Measurements from ENCODE around the gene SNAPC1.
A peak's percentile ranks its signal among the peaks of the same experiment; 100 is the strongest.
"Not testable (repeated sequence)": the region's sequence is repeated elsewhere in the genome, so short reads cannot be mapped to it uniquely, and the experiment has no call there.

Gene SNAPC1

GRCh38 chr14:61737915-61738314 lies 24.3 kb upstream of the SNAPC1 start:
- no peak for TF ChIP-seq CTCF (IDR thresholded peaks at IDR 0.05; ENCODE audit: low read depth, low read length, missing control alignments)
- DNase-seq (ENCODE audit: low read depth): no peak
- no peak overlapping the region for H3K4me3 ChIP-seq (ENCODE audit: low read depth, low read length)

GRCh38 chr14:61739133-61739532 lies 23.1 kb upstream of the SNAPC1 start:
- DNase-seq (ENCODE audit: low read depth): no peak
- no peak for TF ChIP-seq CTCF (IDR thresholded peaks at IDR 0.05; ENCODE audit: low read depth, low read length, missing control alignments)
- no peak overlapping the region for H3K4me3 ChIP-seq (ENCODE audit: low read depth, low read length)

GRCh38 chr14:61742371-61742770 lies 19.8 kb upstream of the SNAPC1 start:
- no peak for TF ChIP-seq CTCF (IDR thresholded peaks at IDR 0.05; ENCODE audit: low read depth, low read length, missing control alignments)
- DNase-seq (ENCODE audit: low read depth): no peak
- no peak overlapping the region for H3K4me3 ChIP-seq (ENCODE audit: low read depth, low read length)

- no peak for TF ChIP-seq CTCF (IDR thresholded peaks at IDR 0.05; ENCODE audit: low read depth, low read length, missing control alignments)
- no peak for DNase-seq (ENCODE audit: low read depth)
- H3K4me3 ChIP-seq (ENCODE audit: low read depth, low read length): no peak overlapping the region
Observed at GRCh38 chr14:61744238-61744637, 18.0 kb upstream of the SNAPC1 start.

GRCh38 chr14:61746346-61746745 lies 15.9 kb upstream of the SNAPC1 start:
- DNase-seq (ENCODE audit: low read depth); H3K4me3 ChIP-seq (ENCODE audit: low read depth, low read length): not testable (repeated sequence)

GRCh38 chr14:61746881-61747280 lies 15.3 kb upstream of the SNAPC1 start:
- peak overlapping the region; percentile 17; the same call in 1 of the 2 replicates for H3K4me3 ChIP-seq (ENCODE audit: low read depth, low read length)
- no peak for DNase-seq (ENCODE audit: low read depth)
- TF ChIP-seq CTCF (IDR thresholded peaks at IDR 0.05; ENCODE audit: low read depth, low read length, missing control alignments): no peak

GRCh38 chr14:61747342-61747741 lies 14.9 kb upstream of the SNAPC1 start:
- no peak overlapping the region; the same call in 1 of the 2 replicates for H3K4me3 ChIP-seq (ENCODE audit: low read depth, low read length)
- no peak for DNase-seq (ENCODE audit: low read depth)
- no peak for TF ChIP-seq CTCF (IDR thresholded peaks at IDR 0.05; ENCODE audit: low read depth, low read length, missing control alignments)

GRCh38 chr14:61749264-61749663 lies 13.0 kb upstream of the SNAPC1 start:
- TF ChIP-seq CTCF (IDR thresholded peaks at IDR 0.05; ENCODE audit: low read depth, low read length, missing control alignments): no peak
- H3K4me3 ChIP-seq (ENCODE audit: low read depth, low read length): peak overlapping the region; percentile 72
- DNase-seq (ENCODE audit: low read depth): no peak
